ENCODE data around the gene GABRB1.
"Not testable (repeated sequence)": the region's sequence is repeated elsewhere in the genome, so short reads cannot be mapped to it uniquely, and the experiment has no call there.

GABRB1 gene

DNA sequence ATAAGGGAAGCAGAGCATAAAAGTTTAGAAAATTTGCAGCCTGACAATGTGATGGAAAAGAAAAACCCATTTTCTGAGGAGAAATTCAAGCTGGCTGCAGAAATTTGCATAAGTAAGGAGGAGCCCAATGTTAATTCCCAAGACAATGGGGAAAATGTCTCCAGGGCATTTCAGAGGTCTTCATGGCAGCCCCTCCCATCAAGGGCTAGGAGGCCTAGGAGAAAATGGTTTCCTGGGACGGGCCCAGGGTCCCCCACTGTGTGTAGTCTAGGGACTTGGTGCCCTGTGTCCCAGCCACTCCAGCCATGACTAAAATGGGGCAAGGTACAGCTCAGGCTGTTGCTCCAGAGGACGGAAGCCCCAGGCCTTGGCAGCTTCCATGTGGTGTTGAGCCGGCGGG, 259.5 kb downstream of the GABRB1 start:
- DNase-seq (ENCODE audit: low read depth in 2 of 2) = not testable (repeated sequence)

DNA sequence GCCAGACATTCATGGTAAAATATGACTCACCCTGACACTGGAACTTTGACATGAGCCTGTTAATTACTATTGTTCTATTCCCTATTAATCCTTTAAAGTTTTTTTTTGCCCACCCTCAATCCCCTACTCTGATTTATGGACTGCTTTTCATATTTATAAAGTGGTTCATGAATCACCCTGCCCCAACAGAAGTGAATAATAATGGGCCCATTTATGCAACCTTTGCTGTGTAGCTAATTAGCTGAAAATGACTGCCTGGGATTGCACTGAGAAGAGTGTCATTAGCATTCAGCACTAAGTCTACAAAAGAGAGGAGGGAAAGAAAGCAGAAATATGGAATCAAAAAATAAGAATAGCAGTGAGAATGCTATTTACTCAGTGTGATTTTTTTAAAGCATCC, 277.8 kb downstream of the GABRB1 start:
- no peak for DNase-seq (ENCODE audit: low read depth in 2 of 2)

DNA sequence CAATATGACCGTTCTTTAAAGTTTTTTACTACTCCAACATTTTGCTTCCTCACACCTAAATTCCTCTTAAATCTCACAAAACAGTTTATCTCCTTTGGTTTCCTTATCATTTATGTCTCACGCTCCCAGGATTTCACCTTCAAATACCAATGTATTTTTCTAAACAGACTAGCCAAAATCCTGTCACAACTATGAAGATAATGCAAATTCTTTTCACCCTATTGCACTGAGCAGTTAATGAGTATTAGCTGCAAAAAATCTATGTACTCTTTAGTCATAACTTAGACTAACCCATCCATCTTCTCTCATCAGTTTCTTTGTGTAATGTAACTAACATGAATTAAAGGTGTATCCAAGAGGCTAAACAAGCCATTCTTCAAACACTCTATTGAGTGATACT, 280.8 kb downstream of the GABRB1 start:
- no peak for DNase-seq (ENCODE audit: low read depth in 2 of 2)

DNA sequence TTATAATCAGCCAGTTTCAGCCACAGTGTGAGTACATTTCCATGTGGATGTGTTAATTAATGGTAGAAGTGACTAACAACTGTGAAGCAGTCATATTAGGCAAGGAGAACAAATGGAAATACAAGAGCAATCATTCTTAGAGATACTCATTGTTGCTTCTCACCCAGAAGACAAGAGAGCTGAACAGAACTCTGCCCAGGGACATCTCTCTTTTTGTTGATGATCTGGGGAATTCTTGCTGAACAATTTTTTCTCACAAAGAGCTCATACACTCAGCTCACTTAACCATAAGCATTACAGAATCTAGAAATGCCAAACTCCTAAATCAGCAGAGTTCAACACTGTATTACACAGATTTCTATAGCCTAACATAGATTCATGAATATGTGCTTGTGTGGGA, 282.0 kb downstream of the GABRB1 start:
- no peak for DNase-seq (ENCODE audit: low read depth in 2 of 2)

DNA sequence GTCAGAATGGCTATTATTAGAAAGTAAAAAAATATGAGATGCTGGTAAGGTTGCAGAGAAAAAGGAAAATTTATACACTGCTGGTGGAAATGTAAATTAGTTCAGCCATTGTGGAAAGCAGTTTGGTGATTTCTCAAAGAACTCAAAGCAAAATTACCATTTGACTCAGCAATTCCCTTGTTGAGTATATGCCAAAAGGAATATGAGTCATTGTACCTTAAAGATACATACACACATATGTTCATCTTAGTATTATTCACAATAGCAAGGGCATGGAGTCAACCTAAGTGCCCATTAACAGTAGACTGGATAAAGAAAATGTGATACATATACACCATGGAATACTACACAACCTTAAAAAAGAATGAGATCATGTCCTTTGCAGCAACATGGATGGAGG, 284.0 kb downstream of the GABRB1 start:
- DNase-seq (ENCODE audit: low read depth in 2 of 2) = no peak

DNA sequence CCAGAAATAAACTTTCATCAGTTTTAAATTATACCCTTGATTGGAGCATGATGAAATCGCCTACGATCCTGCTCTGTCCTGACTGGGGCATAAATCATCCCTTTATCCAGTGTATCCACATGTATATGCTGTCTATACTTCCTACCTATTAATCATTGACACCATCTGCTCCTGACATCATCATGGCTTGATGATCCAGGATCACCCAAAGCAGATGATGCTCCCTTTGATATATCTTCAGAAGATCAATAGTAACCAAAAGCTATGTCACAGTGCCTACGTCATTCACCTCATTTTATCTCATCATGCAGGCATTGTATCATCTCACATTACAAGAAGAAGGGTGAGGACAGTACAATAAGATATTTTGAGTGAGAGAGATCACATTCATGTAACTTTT, 294.7 kb downstream of the GABRB1 start:
- no peak for DNase-seq (ENCODE audit: low read depth in 2 of 2)

DNA sequence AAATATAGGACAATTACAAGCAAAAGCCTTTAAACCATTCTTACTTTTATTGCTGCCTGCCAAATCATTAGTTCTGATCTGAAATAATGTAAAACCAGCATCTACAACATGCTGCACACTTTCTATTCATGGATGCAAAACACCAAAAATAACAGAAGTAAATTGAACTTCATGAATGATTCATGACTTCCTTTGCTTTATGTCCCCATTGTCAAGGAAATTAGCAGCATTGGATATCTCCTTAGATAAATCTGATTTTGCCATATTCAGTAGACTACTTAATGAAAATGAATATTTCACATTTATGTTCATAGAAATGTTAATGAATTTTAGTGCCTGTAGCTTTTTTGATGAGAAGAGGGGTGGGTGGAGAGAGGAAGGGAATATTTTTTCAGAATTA, 299.5 kb downstream of the GABRB1 start:
- DNase-seq (ENCODE audit: low read depth in 2 of 2) = no peak

DNA sequence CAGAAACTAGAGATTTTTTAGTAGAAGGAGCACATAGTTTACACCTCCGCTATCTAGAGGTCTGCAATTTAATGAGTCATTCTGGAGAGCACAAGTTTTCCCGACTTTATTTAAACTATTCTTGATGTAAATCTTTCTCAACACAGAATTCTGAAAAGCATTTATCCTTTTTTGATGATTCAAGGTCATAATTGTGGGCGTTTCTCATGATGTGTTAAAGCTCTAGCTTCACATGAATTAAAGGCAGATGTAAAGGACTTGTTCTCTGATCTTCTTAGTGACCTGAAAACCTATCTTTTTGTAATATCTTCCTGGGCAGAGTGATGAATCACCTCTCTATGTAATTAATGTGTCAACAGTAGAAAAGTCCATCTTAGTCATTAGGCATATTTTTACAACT, 303.3 kb downstream of the GABRB1 start:
- DNase-seq (ENCODE audit: low read depth in 2 of 2) = no peak

DNA sequence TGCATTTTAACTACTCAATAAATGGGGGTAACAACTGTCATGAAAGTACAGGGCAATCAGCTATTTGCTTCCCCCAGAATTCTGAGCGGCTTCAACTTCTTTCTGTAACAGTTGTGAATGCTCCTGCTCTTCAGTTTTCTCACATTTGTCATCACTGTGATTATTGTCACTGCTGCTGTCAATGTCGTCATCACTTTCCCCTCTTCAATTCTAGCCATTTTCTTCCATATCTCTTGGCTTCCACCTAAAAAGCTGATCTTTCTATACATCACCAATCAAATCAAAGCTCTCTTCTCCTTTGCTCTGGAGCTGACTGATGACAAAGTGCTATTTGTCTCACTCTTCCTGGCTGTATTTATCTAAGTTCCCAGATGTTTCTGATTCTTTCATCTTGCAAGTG, 306.5 kb downstream of the GABRB1 start:
- no peak for DNase-seq (ENCODE audit: low read depth in 2 of 2)

DNA sequence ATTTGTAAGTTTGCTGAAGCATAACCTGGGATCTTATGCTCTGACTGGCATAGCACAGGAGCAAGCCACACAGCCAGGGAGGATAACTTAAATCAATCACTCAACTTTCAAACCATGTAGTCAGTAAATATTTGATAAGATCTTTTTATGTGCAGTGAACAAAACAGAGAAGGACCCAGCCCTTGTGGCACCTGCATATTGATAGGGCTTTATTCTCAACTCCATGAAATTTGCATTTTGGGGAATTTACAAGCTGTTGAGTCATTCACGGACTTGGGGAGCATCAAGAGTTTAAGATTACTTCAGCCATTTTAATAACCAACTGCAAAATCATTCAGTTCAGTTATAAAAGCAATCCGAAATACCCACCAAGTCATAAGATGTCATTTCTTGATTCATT, 309.5 kb downstream of the GABRB1 start:
- no peak for DNase-seq (ENCODE audit: low read depth in 2 of 2)

DNA sequence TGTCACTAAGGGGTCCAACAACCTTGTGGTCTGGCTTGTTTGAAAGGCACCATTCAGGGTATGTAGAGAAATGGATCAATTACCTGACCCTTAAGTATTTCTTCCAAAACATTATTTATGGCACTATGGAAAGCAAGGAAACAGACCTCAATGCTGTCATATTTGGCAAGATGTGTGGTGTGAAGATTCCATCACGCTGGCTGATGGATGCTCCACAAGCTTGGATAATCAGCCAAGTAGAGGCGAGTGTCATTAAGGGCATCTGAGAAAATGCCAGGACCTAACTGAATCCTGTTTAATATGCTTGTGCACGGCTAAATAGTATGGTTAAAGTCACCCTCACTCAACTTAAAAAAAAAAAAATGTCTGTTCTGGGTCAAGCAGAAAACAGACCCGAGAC, 311.4 kb downstream of the GABRB1 start:
- DNase-seq (ENCODE audit: low read depth in 2 of 2) = no peak

DNA sequence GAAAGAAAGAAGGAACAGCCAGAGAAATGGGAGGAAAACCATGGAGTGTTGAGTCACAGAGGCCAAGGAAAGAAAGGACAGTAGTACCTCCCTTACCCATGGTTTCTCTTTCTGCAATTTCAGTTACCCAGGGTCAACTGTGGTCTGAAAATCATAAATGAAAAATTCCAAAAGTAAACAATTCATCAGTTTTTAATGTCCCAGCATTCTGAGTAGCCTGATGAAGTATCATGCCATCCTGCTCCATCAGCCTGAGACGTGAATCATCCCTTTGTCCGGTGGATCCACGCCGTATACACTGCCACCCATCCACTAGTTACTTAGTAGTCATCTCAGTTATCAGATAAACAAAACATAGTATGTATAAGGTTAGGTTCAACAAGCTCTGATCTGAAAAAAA, 318.0 kb downstream of the GABRB1 start:
- DNase-seq (ENCODE audit: low read depth in 2 of 2) = no peak

DNA sequence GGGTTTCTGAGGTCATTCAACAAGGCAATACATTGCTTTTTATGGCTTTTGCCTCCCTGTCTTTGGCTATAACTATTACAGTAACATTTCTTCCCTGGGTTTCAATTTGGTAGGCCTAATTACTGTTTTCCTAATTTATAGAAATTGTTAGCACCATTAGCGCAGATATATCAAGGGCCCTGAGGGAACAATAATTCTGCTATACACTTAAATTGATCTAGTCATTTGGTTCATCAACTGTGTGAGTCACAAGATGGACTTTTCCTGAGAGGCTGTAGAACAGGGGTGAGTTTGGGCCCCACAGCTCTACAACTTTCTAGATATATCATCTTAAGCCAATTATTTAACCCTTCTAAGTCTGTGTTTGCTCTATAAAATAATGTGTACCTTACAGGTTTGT, 324.2 kb downstream of the GABRB1 start:
- DNase-seq (ENCODE audit: low read depth in 2 of 2) = no peak

DNA sequence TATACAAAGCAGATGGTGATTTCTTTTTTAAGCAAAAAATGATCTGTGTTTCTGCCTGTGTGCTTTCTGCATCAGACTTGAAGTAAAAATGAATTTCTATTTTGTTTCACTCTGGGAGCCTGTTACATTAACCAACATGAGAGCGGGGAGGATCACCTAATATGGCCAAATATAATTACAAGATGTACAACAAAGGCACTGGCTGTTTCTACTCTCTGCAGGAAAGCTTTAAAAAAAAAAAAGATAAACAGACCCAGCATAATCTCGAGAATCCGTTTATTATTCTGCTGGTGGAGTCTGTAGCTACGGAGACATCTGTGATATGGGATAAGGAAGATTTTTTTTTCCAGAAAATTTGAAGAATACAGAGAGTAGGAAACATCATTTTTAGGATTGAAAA, 328.5 kb downstream of the GABRB1 start:
- DNase-seq (ENCODE audit: low read depth in 2 of 2) = no peak

DNA sequence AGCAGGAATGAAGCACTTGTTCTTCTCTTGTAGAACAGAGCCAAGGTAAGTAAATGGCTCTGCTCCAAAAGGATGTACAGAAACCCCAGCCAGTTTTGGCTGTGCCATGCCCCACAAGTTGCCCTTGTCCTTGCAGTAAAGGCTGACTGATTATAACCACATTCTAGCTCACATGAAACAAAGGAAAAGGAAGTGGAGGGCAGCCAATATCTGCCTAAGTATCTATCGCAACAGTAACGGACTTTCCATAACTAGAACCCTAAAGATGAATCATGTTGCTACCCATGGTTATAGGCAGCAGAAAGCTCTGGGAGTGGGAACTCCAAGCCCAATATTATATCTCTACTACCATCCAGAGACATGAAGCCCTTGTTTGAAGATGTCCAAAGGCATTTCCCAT, 336.4 kb downstream of the GABRB1 start:
- DNase-seq (ENCODE audit: low read depth in 2 of 2) = no peak

DNA sequence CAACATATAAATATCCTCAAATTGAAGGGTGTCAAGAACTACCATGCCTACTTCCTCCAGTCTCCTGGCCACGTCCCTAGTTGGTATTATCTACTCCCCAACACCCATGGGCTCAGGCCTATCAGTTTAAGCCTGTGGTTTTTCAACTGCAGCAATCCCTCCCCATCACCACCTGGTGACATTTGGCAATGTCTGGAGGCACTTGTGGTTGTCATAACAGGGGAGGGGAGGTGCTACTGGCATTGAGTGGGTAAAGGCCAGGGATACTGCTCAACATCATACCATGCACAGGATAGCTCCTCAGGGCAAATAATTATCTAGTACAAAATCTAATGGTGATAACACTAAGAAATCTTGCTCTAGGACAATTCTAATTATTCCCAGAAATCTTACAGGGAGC, 336.8 kb downstream of the GABRB1 start:
- no peak for DNase-seq (ENCODE audit: low read depth in 2 of 2)

DNA sequence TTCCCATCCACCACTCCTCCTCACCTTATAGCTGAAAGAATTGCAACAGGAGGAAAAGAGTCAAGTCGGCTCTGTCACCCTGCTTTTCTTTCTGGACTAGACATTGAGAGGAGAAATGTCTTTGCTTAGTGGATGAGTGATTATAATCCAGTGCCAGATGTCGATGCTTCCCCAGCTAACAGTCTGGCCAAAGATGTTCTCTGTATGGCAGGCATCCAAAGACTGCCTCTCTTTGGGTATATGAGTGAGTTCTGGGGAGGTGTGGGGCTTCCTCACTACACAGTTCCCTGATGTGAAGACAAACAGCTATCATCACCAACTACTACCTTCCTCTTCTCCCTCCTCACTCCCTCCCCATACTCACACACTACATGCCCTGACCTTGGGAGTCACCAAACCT, 341.2 kb downstream of the GABRB1 start:
- DNase-seq (ENCODE audit: low read depth in 2 of 2) = no peak

DNA sequence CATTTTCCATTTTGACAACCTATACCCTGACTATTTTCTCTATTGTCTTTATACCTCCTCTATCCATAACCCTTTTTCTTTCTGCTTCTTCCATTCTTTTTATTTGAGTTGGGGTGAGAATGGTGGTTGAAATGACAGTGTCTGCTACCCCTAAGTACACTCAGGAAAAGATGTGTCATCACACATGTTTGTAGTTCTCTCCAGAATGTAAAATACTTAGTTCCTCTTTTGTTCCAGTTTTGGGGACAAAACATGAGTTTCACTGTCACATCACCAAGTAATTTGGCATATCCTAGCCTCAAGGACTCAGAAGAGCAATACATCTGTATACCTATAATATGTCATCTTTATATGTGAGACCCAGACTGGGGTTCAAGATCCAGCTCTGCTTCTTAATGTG, 341.8 kb downstream of the GABRB1 start:
- DNase-seq (ENCODE audit: low read depth in 2 of 2) = no peak

DNA sequence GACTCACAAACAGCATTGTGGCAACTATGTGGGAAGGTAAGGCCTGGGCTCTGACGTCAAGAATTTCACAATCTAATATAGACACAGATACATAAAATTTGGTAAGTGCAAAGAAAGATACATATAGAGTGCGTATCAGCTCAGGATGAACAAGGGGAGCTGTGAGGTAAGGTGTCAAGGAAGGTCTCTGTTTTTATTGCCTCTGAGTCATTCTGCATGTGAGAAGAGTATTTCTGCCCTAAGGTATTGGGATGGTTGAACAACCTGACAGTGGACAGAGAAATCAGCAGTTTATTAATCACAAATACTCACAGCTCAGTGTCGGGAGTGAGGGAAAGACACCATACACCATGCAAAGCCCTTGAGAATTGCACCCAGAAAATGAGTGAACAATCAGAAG, 342.3 kb downstream of the GABRB1 start:
- no peak for DNase-seq (ENCODE audit: low read depth in 2 of 2)

DNA sequence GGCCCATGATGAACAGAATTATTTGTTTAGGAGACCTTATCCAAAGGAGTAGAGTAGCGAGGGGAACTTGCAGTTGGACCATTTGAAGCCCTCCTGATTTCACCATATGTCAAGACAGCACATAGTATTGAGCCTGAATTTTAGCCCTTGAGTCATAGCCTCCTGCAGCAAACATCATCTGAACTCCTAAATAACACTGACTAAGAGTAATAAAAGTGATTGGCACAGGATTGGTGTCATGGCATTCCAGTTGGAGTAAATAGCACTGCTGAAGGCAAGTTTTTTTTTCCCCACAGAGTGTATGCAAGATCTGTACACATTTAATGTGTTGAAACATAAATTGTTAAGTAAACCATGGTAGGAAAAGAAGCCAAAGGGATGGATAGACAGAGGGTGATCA, 343.1 kb downstream of the GABRB1 start:
- DNase-seq (ENCODE audit: low read depth in 2 of 2) = no peak

DNA sequence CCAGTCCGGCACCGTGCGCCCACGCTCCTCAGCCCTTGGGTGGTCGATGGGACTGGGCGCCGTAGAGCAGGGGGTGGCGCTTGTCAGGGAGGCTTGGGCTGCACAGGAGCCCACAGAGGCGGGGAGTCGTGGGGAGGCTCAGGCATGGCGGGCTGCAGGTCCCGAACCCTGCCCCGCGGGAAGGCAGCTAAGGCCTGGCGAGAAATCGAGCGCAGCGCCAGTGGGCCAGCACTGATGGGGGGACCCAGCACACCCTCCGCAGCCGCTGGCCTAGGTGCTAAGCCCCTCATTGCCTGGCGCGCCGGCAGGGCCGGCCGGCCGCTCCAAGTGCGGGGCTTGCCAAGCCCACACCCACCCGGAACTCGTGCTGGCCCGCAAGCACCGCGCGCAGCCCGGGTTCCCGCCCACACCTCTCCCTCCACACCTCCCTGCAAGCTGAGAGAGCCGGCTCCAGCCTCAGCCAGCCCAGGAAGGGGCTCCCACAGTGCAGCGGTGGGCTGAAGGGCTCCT, 346.7 kb downstream of the GABRB1 start:
- not testable (repeated sequence) for DNase-seq (ENCODE audit: low read depth in 2 of 2)

DNA sequence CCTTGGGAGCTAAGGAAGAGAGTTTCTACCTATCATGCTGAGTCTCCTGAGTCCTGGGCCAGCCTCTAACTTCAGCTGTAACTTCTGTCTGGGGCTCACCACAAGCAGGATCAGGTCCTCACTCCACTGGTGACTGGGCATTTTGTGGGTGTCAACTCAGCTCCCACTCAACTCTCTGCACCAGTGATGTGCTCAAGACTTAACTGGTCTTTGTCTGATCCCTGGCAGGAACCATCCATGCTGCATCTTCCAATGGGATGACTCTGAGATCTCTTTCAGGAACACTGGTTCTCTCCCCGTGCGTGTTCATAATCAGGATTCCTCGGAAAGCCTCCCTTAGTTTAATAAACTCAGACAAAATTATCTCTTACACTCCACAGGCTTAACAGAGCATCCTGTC, 349.8 kb downstream of the GABRB1 start:
- DNase-seq (ENCODE audit: low read depth in 2 of 2) = no peak

DNA sequence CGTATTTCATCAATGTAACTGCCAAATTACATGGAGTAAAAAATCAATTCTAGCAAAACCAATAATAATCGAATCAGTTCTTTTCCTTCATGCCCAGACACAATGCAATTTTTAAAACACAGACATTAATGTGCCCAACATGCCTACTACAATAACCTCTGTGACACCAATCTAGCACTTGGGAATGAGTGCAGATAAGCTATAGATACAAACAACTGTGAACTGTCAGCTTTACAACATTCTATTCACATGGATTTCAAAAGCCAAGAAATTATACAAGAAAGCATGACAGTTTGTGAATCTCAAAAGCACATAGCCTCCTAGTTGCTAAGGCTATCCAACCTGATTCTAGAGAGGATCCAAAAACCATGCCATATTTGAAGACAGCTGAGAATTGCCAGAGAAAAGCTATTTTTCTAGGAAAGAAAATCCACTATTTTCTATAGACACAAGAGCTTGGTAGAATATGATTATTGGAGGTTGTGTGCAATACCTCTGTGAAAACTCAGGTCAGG, 351.5 kb downstream of the GABRB1 start:
- DNase-seq (ENCODE audit: low read depth in 2 of 2) = no peak

DNA sequence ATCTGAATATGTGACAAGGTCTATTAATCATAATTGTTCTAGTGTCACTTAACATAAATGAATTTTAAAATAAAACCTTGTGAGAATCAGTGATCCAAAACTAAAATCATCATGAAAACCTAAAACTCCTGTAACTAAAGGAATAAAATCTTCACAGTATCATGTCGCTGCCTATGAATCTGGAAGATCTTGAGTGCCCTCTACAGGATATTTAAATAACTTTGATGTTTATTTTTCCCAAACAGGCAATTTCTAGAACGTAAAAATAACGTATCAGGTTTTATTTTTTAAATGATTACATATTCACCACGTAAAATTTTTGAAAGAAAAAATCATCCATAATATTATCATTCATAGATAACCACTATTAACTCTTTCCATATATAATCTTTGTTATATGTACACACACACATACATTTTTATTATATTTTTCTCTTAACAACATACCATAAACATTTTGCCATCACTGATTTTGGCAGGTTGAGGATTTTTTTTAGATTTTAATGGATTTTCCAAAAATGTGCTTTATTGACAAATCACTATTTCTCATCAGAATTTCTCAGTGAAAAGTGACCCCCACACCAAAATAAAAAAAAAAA, 352.6 kb downstream of the GABRB1 start:
- DNase-seq (ENCODE audit: low read depth in 2 of 2) = no peak

Data from stimulated activated CD4-positive, alpha-beta T cell treated with anti-CD3 and anti-CD28 coated beads, Interleukin-4, amount 100 ng/mL, for 48 hours (primary cell).